Measurements from ENCODE around the gene SLC26A8.

- TF ChIP-seq GABPA (IDR thresholded peaks at IDR 0.05 in 1 of 2, conservative IDR thresholded peaks at IDR 0.05 in 1 of 2) (no peak), CTCF (IDR thresholded peaks at IDR 0.05; ENCODE audit: low read depth, low read length, missing input control) (no peak), RAD21 (IDR thresholded peaks at IDR 0.05) (no peak), TAF1 (conservative IDR thresholded peaks at IDR 0.05) (no peak), JUND (IDR thresholded peaks at IDR 0.05) (no peak), REST (IDR thresholded peaks at IDR 0.05) (no peak), HNF4A (conservative IDR thresholded peaks at IDR 0.05) (no peak), ZBTB33 (IDR thresholded peaks at IDR 0.05) (no peak), HNF4G (IDR thresholded peaks at IDR 0.05) (no peak), YY1 (IDR thresholded peaks at IDR 0.05) (no peak), MAX (IDR thresholded peaks at IDR 0.05) (no peak), SP1 (IDR thresholded peaks at IDR 0.05) (no peak)
Measured at GRCh38 chr6:36072681-36073080, 48.2 kb upstream of the SLC26A8 start.

Measured in liver (tissue), 3 donors.